ENCODE measurements around the gene CEBPA.

DNA sequence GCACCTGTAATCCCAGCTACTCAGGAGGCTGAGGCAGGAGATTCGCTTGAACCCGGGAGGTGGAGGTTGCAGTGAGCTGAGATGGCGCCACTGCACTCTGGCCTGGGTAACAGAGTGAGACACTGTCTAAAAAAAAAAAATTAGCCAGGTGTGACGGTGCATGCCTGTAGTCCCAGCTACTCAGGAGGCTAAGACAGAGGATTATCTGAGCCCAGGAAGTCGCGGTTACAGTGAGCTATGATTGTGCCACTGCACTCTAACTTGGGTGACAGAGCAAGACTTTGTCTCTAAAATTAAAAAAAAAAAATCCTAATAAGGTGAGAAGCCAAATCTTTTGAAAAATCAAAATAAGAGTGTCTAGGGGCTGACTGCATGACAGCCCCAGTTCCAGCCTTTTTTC is 9.7 kb upstream of the CEBPA start:
- TF ChIP-seq, protein P1, sequence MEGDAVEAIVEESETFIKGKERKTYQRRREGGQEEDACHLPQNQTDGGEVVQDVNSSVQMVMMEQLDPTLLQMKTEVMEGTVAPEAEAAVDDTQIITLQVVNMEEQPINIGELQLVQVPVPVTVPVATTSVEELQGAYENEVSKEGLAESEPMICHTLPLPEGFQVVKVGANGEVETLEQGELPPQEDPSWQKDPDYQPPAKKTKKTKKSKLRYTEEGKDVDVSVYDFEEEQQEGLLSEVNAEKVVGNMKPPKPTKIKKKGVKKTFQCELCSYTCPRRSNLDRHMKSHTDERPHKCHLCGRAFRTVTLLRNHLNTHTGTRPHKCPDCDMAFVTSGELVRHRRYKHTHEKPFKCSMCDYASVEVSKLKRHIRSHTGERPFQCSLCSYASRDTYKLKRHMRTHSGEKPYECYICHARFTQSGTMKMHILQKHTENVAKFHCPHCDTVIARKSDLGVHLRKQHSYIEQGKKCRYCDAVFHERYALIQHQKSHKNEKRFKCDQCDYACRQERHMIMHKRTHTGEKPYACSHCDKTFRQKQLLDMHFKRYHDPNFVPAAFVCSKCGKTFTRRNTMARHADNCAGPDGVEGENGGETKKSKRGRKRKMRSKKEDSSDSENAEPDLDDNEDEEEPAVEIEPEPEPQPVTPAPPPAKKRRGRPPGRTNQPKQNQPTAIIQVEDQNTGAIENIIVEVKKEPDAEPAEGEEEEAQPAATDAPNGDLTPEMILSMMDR (IDR thresholded peaks at IDR 0.05; ENCODE audit: insufficient read depth, low read length, poor library complexity, severe bottlenecking): no peak
- no peak for TF ChIP-seq EZH2phosphoT487 (conservative IDR thresholded peaks at IDR 0.05; ENCODE audit: low read length)

Data from SU-DHL-6 (cell line).